GM18511 (cell line): ENCODE results near the gene CSN3.
"Not testable (repeated sequence)": the region's sequence is repeated elsewhere in the genome, so short reads cannot be mapped to it uniquely, and the experiment has no call there.

Source experiments
- ATAC-seq: cut with Tn5 transposase; IDR thresholded peaks from one replicate; pipeline ENCODE4 v1.9.1; 2021; ENCODE audit warnings: mild to moderate bottlenecking, moderate library complexity; ENCODE audit not compliant: unreplicated experiment

The CSN3 gene, protein sequence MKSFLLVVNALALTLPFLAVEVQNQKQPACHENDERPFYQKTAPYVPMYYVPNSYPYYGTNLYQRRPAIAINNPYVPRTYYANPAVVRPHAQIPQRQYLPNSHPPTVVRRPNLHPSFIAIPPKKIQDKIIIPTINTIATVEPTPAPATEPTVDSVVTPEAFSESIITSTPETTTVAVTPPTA

DNA sequence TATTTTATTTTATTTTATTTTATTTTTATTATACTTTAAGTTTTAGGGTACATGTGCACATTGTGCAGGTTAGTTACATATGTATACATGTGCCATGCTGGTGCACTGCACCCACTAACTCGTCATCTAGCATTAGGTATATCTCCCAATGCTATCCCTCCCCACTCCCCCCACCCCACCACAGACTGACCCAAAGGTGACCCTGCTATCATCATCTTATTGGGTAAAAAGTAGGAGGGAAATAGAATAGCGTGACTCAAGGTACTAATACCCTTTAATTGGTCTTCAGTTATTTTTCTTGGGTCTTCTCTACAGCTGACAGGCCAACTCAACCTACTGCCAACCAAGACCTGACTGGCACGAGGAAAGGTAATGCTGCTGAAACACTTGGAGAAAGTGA is at the start of gene CSN3:
Gene CSN3 (plus strand): TSS at position 301 of the 400 bp plus-strand sequence. CDS start 2,223 bp downstream, outside the sequence.
- not testable (repeated sequence) for ATAC-seq

DNA sequence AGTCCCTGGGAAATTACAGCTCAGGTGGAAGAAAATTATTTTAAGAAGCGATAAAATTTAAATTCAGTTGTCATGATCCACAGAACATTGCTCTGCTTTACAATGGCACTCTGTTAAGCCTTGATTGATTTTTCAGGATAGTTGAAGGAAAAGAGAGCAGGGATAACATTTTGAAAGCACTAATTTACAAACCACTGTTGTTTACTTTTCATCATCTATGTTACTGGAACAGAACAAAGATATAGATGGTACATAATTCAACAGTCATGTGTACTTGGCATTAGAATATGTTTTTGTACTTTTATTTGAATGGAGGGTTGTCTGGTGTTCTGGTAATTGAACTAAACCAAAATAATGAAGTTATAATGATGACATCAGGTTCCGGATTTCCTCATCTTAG is 49.5 kb upstream of the CSN3 start:
- no peak for ATAC-seq

DNA sequence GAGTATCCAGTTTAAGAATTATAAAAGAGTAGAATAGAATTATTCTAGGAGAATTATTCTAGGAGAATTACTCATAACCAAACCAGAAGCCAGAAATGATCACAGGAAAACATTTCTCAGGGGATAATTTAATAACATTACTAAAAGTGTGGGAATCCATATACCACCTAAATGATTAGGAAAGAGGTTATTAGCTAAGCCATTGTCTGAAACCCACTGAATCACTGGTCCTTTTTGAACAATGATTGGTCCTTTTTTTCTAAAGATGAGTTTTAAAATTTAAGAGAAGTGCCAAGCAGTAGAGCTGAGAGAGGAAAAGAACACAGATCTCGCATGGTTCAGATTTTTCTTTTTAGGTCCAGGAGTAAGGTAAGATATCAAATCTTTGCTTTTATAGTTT is 47.0 kb upstream of the CSN3 start, which contains the start of gene ODAM:
Gene ODAM (plus strand): TSS at position 301 of the 400 bp plus-strand sequence. CDS start 819 bp downstream, outside the sequence.
- ATAC-seq, result no peak

DNA sequence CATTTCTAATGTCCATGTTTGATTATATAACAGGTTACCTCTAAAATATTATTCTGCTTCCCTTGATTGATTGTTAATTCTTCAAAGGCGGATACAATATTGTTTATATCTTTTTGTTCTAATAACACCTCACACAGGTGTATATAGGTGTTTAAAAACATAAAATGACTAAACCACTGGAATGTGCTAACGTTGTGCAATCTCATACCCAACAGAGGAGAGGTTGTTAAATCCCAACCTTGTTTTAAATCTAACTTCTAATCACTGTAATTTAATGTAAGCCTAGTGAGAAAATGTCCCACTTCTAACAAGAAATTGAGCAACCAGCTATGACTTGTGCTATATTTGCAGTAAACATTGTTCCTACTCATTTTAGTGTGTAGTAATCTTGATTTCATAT is 45.5 kb upstream of the CSN3 start:
- no peak for ATAC-seq

DNA sequence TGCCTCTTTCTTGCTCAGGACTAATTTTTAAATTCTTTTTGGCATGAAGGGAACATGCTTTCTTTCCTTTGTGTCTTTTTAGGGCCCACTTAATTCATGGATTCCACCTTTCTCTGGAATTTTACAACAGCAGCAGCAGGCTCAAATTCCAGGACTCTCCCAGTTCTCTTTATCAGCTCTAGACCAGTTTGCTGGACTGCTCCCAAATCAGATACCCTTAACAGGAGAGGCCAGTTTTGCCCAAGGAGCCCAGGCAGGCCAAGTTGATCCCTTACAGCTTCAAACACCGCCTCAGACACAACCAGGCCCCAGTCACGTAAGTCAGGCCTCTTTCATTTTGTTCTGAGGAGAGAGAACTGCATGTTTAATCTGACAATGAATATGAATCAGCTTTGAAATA is 44.6 kb upstream of the CSN3 start:
- ATAC-seq, result no peak

DNA sequence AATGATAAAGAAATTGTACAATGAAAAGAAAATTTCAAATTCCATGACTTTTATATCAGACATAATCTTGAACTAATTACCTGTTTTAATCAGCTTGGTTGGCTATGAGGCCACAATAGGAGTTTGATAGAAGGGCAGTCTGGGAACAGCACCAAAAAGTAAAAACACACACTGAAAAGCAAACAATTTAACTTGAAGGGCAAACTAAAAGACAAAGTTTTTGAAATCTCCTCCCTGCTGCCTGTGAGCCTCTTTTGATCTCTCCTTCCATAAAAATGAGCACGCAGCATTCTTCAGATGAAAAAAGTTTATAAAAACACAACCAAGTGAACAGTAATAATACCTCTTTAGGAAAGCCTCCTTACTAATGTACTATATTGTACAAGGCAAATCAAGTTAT is 38.8 kb upstream of the CSN3 start:
- no peak for ATAC-seq

DNA sequence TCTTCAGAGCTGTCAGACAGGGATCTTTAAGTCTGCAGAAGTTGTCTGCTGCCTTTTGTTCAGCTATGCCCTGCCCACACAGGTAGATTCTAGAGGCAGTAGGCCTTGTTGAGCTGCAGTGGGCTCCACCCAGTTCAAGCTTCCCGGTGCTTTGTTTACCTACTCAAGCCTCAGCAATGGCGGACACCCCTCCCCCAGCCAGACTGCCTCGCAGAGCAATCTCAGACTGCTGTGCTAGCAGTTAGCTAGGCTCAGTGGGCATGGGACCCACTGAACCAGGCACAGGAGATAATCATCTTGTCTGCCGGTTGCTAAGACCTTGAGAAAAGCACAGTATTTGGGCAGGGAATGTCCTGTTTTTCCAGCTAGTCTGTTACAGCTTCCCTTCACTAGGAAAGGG is 29.6 kb upstream of the CSN3 start:
- not testable (repeated sequence) for ATAC-seq

DNA sequence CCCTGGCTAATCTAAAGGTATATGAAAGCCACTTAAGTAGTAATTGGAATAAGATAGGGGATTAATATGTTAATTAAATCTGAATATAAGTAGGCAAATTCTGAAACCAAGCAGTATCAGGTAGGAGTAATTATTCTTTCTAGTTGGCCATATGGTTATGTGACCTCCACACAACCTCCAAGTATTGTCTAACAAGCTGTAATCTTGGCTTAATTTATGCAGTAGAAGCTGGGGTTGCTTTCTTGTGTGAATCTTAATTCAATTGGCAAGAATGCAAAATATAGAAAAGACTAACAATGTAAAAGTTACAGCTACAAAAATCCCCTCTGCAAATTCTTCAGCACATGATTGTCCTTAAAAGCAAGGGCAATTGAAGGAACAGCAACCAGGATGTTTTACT is 26.3 kb upstream of the CSN3 start:
- ATAC-seq, result not testable (repeated sequence)

DNA sequence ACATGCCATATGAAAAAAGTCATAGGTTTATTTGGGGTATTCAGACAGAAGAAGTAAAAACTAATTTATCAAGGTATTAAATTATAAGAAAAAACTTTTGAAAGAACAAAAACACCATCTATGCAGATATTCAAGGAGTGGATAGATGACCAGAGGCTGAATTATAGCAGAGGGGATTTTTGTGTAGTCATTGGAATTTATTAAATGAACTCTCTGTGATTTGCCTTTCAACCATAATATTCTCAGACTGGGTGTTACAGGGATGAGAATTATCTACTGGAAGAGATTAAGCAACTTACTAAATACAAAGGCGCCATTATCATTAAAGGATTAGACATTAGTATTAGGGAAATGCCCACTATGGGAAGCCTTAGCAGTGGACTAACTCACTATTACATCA is 25.8 kb upstream of the CSN3 start:
- ATAC-seq, result not testable (repeated sequence)

DNA sequence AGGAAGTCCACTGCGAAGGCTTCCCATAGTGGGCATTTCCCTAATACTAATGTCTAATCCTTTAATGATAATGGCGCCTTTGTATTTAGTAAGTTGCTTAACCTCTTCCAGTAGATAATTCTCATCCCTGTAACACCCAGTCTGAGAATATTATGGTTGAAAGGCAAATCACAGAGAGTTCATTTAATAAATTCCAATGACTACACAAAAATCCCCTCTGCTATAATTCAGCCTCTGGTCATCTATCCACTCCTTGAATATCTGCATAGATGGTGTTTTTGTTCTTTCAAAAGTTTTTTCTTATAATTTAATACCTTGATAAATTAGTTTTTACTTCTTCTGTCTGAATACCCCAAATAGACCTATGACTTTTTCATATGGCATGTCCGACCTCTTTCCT is 21.0 kb upstream of the CSN3 start:
- not testable (repeated sequence) for ATAC-seq

DNA sequence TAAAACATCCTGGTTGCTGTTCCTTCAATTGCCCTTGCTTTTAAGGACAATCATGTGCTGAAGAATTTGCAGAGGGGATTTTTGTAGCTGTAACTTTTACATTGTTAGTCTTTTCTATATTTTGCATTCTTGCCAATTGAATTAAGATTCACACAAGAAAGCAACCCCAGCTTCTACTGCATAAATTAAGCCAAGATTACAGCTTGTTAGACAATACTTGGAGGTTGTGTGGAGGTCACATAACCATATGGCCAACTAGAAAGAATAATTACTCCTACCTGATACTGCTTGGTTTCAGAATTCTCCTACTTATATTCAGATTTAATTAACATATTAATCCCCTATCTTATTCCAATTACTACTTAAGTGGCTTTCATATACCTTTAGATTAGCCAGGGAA is 20.6 kb upstream of the CSN3 start:
- not testable (repeated sequence) for ATAC-seq

DNA sequence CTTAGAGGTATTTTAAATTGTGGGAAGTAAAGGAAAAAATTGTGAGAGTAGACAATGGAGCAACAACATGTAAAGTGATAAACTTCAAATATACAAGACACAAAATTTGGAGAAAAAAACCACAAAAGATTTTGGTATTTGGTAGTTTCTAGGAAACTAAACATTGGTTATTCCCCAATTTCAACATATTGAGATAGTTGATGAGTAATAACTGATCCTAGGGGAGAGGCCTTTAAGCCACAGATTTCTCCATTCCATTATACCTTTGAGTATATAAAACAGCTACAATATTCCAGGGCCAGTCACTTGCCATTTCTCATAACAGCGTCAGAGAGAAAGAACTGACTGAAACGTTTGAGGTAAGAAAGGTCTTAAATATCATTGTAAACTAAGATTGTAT is 16.6 kb upstream of the CSN3 start, which contains the start of gene FDCSP:
Gene FDCSP (plus strand): TSS at position 301 of the 400 bp plus-strand sequence. CDS start 5,071 bp downstream, outside the sequence.
- no peak for ATAC-seq

DNA sequence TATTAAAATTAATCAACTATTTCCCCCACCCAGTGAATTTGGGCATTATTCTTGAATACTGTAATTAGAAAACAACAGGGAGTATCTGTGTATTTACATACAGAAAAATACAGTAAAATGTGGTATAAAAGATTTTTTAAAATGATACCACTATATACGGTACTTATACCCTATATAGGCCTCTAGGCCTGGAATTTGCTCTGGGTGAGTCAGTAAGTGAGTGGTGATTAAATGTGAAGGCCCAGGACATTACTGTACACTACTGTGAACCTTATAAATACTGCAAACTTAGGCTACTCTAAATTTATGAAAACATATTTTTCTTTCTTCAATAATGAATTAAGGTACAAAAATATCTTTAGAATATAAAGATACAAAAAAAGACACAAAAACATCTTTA is 6.3 kb upstream of the CSN3 start:
- no peak for ATAC-seq

DNA sequence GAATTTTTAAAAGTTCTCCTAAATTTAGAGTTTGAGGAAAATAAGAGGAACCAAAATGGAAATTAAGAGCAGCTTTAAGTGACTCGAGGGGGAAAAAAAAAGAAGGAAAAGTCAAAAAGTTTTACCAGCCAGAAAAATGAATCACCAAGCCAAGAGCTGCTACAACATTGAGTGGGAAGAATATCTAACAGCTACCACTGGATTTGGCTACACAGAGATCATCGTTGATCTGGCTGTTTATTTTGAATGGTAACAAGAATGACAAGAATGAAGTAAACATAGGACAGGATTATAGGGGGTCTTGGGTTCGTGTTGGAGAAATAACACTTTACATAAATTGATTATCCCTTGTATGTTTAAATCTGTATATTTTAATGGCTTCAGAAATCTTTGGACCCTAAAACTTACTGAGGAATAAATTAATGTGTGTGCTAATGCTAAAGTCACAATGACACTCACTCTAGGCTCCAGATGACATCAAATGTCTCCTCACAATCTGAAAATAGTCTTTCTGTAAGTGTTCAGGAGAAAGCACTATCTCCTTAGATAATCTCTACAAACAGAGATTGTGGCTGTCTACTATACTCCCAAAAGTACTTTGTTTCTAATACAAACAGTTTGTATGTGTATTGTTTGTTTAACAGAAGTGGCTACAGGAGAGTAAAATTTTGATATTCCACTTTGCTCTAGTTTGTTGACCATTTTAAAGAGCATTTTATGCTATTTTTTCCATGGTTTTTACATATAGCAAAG is 3.1 kb upstream of the CSN3 start:
- ATAC-seq, result no peak

DNA sequence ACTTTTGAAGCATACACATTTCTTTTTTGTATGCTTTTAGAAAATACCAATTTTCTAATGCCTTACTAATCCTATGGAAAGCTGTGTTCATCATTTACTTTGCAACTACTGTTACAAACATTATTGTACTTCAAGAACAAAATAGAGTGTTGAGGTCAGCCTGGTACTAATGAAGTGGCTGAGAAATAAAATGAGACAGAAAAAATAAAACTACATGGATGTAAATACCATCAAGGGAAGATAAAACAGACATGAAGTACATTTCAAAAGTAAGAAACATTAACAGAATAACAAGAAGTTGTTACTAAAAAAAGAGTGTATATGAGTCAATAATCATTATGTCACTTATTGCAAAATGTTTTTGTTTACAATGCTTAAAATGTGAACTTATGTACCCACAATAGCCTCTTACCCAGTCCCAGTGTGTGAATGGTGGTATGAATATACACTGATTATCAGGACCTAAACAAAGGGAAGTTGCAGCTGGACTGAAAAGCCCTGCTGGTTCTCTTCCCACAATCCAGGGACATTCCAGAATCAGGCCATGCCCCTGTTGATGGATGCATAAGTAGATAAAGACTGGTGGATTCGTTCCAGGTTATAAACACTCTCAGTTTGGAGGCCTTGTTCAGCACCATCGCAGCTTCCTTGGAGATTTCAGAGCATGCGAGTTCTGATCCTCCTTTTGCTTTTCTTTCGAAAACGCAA is 2.4 kb upstream of the CSN3 start:
- no peak for ATAC-seq

DNA sequence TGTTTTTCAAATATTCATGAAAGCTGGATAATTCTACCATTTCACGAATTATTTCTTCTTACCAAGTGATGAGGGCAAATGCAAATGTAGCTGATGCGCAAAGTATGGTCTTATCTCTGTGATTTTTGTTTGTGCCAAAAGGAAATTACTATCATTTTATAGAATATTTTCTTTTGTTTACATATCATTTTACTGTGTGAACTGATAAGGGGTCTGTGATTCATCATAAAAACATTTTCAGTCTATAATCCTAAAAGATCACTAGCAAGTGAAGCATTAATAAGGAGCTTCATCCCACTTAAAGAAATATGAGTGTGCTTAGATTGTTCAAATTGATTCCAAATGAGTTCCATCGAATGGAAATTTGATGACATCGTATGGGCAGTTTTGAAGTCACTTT is 694 bp downstream of the CSN3 start:
- no peak for ATAC-seq

DNA sequence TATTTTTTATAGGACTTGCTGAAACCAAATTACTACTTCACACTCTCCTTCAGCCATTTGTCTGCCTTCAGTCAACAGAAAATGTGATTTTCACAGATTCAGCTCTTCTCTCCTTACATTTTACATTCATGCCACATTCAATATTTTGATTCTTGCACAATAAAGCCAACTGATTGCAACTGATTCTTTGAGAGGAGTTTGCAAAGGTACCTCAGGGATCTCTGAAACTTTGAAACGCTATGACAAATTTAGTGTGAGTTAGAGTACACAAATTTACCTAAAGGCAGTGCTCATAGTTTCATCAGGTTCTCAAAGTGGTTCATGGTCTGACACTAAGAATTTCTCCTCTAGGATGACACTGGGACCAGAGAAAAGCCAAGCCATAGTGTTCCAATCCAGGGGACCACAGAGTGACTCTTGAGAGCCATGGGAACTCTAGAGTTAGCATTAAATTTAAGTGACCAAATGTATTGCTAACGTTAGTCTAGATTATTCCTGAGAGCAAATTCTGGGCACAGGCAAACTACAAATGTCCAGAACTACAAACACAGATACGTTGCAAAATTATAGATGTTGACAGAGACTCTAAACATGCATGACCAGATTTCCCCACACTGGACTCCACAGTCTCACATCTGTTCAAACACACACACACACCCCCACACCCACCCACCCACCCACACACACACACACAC is 9.0 kb downstream of the CSN3 start:
- ATAC-seq, result no peak

DNA sequence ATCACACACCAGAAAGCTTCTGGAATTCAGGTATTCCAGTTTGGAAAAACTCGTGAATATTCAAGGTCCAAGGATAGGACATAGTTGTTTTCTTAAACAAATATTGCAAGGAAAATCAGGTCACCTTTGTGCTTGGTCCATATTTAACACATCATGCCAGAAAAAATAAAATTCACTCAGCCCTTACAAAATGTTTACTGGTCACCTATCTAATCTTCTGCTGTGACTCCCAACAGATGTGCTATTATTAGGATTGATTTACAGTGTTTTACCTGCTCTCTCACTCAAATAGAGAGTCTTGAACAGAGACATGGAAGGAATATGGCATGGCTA is 9.5 kb downstream of the CSN3 start:
- ATAC-seq, result no peak

DNA sequence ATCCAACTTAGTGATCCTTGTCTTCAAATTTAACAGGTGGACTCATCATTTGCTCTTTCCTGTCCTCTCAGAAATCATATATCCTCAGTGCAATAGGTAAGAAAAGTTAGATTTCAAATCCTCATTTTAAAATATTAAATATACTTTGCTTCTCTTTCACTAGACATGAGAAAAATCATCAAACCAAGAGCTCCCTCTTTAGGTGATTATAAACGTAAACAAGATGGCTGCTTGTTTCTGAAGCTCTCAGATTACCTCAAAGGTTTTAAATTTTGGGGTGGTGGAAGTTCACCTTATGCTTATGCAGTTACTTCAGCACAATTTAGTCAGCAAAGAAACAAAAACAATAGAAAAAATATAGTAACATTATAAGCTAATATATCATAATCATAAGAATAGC is 27.3 kb downstream of the CSN3 start:
- no peak for ATAC-seq

DNA sequence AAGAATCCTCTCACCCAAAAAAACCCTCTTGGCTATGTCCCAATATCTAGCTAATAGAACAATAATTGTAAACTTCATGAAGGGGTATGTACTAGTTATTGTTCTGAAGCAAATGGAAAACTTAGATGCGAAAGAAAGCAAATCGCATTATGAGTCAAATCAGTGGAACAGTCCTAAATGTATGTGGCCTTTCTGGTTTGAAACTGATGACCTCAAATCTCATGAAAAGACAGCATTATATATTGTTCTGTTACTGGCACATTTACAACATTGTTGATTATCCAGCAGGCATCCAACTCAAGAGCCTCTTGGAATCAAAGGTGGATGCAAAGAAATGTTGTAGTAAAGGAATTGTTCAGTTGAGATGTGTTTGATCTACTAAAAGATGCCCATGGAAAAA is 34.7 kb downstream of the CSN3 start:
- no peak for ATAC-seq

DNA sequence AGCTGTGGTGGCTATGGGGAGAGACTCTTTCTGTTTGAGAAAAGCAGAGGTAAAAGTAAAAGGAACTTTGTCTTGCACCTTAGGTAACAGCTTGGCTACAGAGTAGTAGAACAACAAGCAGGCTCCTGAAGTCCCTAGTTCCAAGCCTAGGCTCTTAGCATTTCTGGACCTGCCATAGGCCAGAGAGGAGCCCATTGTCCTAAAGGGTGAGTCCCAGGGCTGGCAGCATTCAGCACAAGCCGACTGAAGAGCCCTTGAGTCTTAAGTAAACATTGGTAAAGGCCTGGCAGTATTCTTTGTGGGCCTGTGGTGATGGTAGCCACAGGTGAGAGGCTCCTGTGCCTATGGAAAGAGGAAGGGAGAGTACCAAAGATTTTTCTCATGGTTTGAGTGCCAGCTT is 38.2 kb downstream of the CSN3 start:
- no peak for ATAC-seq
